Chondrocyte (in vitro differentiated cells): ENCODE data around the gene PDCD11. TPM values are rescaled to one million over a fixed set of nuclear protein-coding genes. Genes with fewer than 3 reads are reported as not detected.

Experiments used
- DNase-seq: peaks from one replicate; pipeline ENCODE4 v3.0.0; 2021; ENCODE audit warnings: mixed read lengths, low spot score
- H3K27ac Mint-ChIP-seq: one replicate; pipeline ENCODE4 v1.8.0; 2021; ENCODE audit warnings: mild to moderate bottlenecking, moderate library complexity, mixed read lengths; ENCODE audit not compliant: unreplicated experiment
- H3K27me3 Mint-ChIP-seq: 2 replicates; pipeline ENCODE4 v1.8.0; 2021; ENCODE audit warnings: low read depth, mixed read lengths
- H3K36me3 Mint-ChIP-seq: 2 replicates; pipeline ENCODE4 v1.8.0; 2021; ENCODE audit warnings: low read depth, mixed read lengths
- H3K4me1 Mint-ChIP-seq: 2 replicates; pipeline ENCODE4 v1.8.0; 2021; ENCODE audit warnings: low read depth, mild to moderate bottlenecking, mixed read lengths
- H3K4me3 Mint-ChIP-seq: one replicate; pipeline ENCODE4 v1.8.0; 2021; ENCODE audit warnings: mild to moderate bottlenecking, moderate library complexity, mixed read lengths; ENCODE audit not compliant: unreplicated experiment
- H3K9me3 Mint-ChIP-seq: 2 replicates; pipeline ENCODE4 v1.8.0; 2021; ENCODE audit warnings: low read depth, mixed read lengths
- CTCF ChIP-seq: fragments of 200-600 bp; sonication (generic); IDR thresholded peaks from 2 replicates; pipeline ENCODE4 v1.5.0; 2021; ENCODE audit warnings: antibody characterized with exemption, mild to moderate bottlenecking, moderate library complexity
- total RNA-seq: library from RNA; stranded (reverse); gene quantifications from 3 replicates; pipeline ENCODE4 v1.2.1, GENCODE V29; 2021

The PDCD11 gene
- total RNA-seq, 1 donor from 2014 or later, result 27.9 TPM

GRCh38 chr10:103450201-103450695 is 53.8 kb downstream of the PDCD11 start:
- H3K9me3 Mint-ChIP-seq, result no peaks in the 10 kb centered on the region
- H3K36me3 Mint-ChIP-seq, result peaks cover 19% of the 10 kb centered on the region
- peak overlapping the region; percentile 75 for H3K4me3 Mint-ChIP-seq
- H3K27me3 Mint-ChIP-seq, result no peaks in the 10 kb centered on the region
- no peak for TF ChIP-seq CTCF
- no peak for DNase-seq
- peaks cover 49% of the 10 kb centered on the region for H3K4me1 Mint-ChIP-seq
- H3K27ac Mint-ChIP-seq, result peak overlapping the region; percentile 83

GRCh38 chr10:103451091-103451813 is 54.8 kb downstream of the PDCD11 start:
- no peak for TF ChIP-seq CTCF
- peaks cover 39% of the 10 kb centered on the region for H3K4me1 Mint-ChIP-seq
- H3K27ac Mint-ChIP-seq, result peak overlapping the region; percentile 83
- DNase-seq, result no peak
- H3K4me3 Mint-ChIP-seq, result peak overlapping the region; percentile 75
- H3K9me3 Mint-ChIP-seq, result no peaks in the 10 kb centered on the region
- peaks cover 12% of the 10 kb centered on the region for H3K36me3 Mint-ChIP-seq
- no peaks in the 10 kb centered on the region for H3K27me3 Mint-ChIP-seq

- Mint-ChIP-seq H3K9me3 (no peaks in the 10 kb centered on the region), H3K27me3 (no peaks in the 10 kb centered on the region), H3K4me1 (peaks cover 37% of the 10 kb centered on the region), H3K36me3 (peaks cover 10% of the 10 kb centered on the region), H3K27ac (peak within 1 kb of the TSS; percentile 45), H3K4me3 (peak within 1 kb of the TSS; percentile 75)
- TF ChIP-seq CTCF, result no peak
- no peak for DNase-seq
These were observed 55.5 kb downstream of the PDCD11 start, which contains the start of gene CALHM2 for GRCh38 chr10:103451831-103452505. CALHM2 (minus strand) TSS chr10:103452370; CDS start chr10:103449941, 2,429 bp downstream.

DNA sequence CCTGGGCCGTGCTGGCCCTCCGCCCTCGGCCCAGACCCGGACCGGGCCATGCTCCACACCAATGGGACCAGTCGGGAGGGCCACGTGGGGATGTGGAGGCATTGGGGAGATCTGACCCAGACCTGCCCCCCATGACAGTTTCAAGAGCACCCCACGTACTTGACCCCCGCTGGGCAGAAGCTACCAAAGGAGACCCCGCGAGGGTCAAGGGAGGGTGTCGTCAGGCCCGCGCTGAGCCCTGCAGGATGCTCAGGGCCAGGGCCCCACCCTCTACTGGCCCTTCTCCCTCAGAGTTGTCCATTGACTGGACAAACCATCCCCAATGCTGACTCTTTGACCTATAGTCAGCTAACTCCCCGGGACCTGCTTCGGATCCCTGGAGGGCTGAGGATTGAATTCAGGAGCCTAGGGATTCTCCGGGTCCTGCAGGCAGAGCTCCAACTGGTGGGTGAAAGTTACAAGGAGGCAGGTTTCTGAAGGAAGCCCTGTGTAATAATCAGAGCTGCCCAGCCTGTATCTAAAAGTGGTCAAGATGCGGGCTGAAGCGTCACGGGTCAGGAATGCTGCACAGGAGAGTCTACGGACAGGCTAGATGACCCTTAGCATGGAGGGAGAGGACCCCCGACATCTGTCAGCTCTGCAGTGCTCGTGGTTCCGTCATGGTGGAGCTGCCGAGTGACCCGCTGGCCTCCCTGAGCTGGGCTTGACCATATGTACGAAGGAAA is 56.2 kb downstream of the PDCD11 start:
- no peak for DNase-seq
- H3K36me3 Mint-ChIP-seq, result peaks cover 10% of the 10 kb centered on the region
- H3K27ac Mint-ChIP-seq, result no peak overlapping the region
- peaks cover 34% of the 10 kb centered on the region for H3K4me1 Mint-ChIP-seq
- H3K4me3 Mint-ChIP-seq, result peak overlapping the region; percentile 75
- no peaks in the 10 kb centered on the region for H3K27me3 Mint-ChIP-seq
- no peak for TF ChIP-seq CTCF
- H3K9me3 Mint-ChIP-seq, result no peaks in the 10 kb centered on the region

DNA sequence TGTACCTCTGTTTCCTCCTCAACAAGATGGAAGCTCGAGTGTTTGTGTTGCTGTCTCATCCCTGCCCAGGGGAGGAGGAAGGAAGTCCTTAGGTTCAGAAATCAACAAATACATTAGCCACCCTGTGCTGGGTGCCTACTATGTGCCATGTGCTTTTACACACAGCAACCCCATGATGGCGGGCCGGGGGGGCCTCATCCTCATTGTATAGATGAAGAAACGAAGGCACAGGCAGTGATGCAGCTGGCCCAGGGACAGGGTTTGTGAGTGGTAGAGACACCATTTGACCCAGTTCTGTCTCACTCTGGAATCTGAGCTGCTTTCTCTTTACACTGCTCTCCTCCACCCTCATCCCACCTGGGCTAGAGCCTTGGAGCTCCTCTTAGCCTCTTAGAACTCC is 57.6 kb downstream of the PDCD11 start:
- H3K4me3 Mint-ChIP-seq, result no peak overlapping the region
- no peak for TF ChIP-seq CTCF
- H3K27ac Mint-ChIP-seq, result no peak overlapping the region
- peaks cover 24% of the 10 kb centered on the region for H3K4me1 Mint-ChIP-seq
- peaks cover 8% of the 10 kb centered on the region for H3K36me3 Mint-ChIP-seq
- DNase-seq, result no peak
- H3K27me3 Mint-ChIP-seq, result no peaks in the 10 kb centered on the region
- no peaks in the 10 kb centered on the region for H3K9me3 Mint-ChIP-seq
